HG03378 (cell line): Measurements from ENCODE around the gene PLEKHA3.
A peak's percentile ranks its signal among the peaks of the same experiment; 100 is the strongest.
"Not testable (repeated sequence)": the region's sequence is repeated elsewhere in the genome, so short reads cannot be mapped to it uniquely, and the experiment has no call there.

ENCODE experiments used
- ATAC-seq: cut with Tn5 transposase; IDR thresholded peaks from one replicate; pipeline ENCODE4 v1.9.1; 2021; ENCODE audit warnings: mild to moderate bottlenecking, moderate library complexity; ENCODE audit not compliant: unreplicated experiment

PLEKHA3 gene

DNA sequence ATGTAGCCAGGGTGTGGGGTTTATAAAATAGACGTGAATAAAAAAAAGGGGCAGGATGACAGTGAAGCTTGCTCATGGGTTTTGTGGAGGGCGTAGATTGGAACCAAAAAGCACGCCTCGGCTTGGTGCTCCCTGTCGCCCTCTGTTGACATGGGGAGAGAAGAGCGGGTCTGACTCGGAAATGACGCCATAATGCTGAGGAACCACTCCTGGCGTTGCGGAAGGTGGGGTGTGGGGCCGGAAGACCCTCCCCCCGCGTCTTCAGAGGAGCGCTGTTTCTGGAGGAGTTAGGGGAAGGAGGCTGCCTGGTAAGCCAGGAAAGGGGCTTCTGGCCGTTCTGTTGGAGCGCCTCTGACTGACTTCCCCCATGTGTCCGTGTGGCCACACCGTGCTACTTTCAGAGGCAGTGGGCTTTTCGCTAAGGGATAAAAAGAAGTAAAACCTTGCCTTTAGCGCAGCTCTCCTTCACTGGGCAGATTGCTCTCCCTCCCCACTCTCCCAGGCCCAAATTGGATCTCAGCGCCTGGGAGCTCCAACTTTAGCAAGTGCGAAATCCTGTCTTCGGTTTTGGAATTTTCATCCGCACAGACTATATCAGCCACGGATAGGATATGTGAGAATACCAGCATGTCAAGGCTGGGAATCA, 42.8 kb downstream of the PLEKHA3 start:
- ATAC-seq, result peak; percentile 83

DNA sequence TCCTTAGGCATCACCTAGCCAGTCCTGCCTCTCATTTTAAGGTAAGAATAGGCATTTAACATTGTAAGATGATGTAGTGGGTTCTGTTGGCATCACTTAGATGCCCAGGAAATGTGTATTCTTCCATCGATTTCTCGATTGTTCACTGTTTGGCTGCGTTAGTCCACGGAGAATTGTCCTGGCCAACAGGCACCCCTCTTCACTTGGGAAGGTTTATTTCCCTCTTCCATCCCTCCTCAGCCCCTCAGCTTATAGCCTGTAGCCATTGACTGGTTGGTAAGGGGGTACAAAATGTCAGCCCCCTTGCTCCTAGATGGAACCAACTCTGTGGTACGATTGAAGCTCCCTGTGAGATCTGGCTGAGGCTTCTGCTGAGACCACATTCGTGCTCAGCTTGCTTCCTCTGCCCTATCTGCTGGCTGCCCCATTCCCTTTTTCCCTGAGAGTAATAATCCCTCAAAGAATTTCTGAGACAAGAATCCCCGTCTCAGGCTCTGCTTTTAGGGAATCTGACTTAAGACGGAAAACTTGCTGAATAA, 43.4 kb downstream of the PLEKHA3 start:
- no peak for ATAC-seq

GRCh38 chr2:178525010-178525409, 44.8 kb downstream of the PLEKHA3 start:
- ATAC-seq, result not testable (repeated sequence)

GRCh38 chr2:178525460-178525859, 45.2 kb downstream of the PLEKHA3 start:
- ATAC-seq, result not testable (repeated sequence)

DNA sequence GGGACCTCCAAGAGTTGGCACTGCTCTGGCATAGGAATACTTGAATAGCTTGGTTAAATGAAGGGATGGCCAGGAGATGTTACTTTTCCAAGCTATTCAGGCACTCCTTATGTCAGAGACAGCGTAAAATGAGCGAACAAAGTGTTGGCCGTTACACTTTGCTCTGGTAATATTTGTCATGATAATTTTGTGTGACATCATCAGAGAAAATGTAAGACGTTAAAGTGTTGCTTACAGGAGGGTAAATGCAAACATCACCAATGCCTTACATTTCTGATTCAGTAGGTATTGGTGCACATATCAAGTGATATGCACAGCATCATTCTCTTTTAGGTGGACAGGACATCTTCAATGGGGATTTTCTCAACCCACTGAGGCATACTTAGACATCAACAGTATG, 46.0 kb downstream of the PLEKHA3 start:
- no peak for ATAC-seq

- no peak for ATAC-seq
These were observed 47.3 kb downstream of the PLEKHA3 start for GRCh38 chr2:178527592-178527991.

GRCh38 chr2:178528647-178529046, 48.4 kb downstream of the PLEKHA3 start:
- ATAC-seq, result no peak

DNA sequence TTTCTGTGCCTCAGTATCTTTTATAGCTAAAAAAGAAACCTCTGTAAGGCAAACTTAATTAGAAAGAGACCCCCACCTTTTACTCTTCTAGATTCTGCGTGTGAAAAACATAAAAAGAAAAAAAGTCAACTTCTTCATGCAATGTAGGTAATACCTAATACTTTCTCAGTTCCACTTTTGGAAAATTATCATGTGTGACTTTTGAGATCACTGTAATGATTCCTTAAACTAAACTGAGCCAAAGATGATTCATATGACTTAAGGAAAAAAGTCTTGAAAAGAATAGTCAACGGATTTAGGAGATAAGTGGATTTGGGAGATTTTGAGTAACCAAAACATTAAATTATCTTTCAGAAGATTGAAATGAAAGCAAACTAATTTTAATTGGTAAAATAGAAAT, 48.9 kb downstream of the PLEKHA3 start:
- no peak for ATAC-seq

DNA sequence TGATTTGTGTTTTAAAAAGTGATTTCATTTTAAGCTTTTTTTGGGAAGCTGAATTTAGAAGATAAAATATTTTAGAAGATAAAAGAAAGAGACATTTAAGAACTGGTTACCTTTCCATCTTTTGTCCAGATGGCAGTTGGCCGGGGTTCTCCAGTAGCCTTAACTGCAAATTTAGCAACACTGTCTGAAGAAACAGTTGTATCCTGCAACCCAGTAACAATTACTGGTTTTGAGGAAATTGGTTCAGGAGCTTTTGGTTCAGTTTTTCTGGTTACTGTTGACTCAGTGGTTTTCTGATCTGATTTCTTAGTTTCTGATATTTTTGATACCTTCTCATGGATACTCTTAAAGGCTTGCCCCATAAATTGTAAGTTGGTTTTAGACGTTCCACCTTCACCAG, 49.9 kb downstream of the PLEKHA3 start:
- ATAC-seq, result no peak

- peak; percentile 98 for ATAC-seq
These were observed 50.4 kb downstream of the PLEKHA3 start for GRCh38 chr2:178530625-178531142.

DNA sequence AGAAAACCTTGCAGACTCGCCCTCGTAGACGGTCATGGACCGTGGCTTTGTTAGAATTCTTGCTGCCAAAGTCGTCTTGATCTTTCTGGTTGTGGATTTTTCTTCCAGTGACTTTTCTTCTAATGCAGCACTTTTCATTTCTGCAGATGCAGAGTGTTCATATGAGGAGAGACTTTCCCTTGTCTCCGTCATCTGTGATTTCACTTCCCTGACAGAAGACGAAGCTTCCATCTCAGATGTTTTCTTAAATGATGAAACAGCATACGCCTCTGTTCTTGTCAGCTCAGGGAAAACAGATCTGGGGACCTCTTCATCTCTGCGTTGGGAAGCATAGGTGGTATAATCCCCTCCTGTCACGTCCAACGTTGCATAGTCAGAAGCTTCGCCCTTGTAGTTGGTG, 50.9 kb downstream of the PLEKHA3 start:
- ATAC-seq, result no peak

GRCh38 chr2:178536037-178536436, 55.8 kb downstream of the PLEKHA3 start:
- ATAC-seq, result no peak

GRCh38 chr2:178542161-178542560, 61.9 kb downstream of the PLEKHA3 start:
- no peak for ATAC-seq

DNA sequence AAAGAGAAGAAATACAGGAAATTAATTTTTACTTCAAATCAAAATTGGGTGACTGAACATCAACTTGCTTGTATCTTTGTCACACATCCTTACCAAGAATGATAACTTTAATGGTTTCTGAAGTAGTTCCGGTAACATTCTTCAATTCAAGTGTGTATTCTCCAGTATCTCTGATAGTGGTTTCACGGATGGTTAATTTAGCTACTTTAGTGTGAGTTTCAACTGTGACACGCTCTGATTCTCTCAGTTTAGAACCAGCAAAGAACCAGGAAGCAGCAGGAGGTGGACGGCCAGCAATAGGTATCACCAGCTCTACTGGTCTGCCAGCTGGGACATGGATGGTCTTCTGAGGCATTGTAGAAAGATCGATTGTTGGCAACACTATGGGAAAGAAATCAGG, 62.3 kb downstream of the PLEKHA3 start:
- no peak for ATAC-seq

DNA sequence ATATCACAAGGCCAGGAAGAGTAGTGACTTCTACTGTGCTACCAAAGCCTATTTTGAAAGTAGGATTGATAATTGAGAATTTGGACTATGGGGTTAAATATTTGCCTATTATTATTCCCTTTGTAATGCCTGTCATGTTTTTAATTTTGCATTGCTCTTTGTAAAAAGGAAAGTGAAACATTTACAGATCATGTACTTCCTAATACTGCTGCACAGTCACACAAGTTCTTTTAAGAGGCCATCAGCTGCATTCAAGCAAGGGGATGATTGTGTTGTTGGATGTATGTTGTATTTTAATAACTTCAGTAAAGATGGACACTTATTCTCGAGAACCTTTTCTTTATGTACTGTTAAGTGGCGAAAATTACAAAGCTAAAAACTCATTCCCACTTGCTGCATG, 70.1 kb downstream of the PLEKHA3 start:
- ATAC-seq, result peak; percentile 78

DNA sequence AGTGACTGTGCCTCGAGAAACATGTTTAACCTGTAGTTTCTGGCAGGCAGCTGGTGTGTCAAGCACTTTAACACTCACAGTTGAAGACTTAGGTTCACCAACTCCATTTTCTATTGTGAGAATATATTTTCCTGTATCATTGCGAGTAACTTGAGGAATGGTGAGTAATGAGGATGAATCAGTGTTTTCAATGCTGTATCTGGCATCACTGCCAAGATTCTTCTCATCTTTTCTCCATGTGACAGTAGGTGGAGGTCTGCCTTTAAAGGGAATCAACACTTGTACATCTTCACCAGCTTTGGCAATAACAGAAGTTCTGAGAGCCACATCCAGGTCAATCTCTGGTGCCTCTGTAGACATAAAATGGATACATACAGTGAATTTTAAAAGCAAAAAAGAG, 72.8 kb downstream of the PLEKHA3 start:
- no peak for ATAC-seq
